ENCODE measurements around the gene BAIAP2.
"Not testable (repeated sequence)": the region's sequence is repeated elsewhere in the genome, so short reads cannot be mapped to it uniquely, and the experiment has no call there.

BAIAP2 gene

GRCh38 chr17:81131486-81132196 is 96.7 kb downstream of the BAIAP2 start:
- in situ Hi-C loops (cut with HindIII; ENCODE audit: low sequenced_read_pairs) = loop anchor here (5.0 kb wide), 1 partner anchor 76 kb away; no protein-coding TSS in a partner anchor

DNA sequence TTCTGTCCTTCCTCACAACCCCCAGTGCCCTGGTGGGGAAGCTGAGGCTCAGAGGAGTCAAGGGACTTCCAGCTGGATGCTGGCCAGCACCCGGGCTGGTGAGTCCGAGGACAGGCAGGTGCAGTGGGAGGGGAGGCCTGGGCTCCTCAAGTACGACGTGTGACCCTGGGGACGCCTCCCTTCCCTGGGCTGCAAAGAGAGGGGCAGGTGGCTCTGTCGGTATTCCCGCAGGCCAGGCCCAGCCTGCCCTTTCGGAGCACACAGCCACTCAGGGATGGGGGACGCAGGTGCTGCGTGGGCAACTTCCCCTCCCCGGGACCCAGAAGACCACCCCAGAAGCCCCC is 97.2 kb downstream of the BAIAP2 start:
- in situ Hi-C loops (cut with HindIII; ENCODE audit: low sequenced_read_pairs) = loop anchor here (5.0 kb wide), 1 partner anchor 75 kb away; no protein-coding TSS in a partner anchor

DNA sequence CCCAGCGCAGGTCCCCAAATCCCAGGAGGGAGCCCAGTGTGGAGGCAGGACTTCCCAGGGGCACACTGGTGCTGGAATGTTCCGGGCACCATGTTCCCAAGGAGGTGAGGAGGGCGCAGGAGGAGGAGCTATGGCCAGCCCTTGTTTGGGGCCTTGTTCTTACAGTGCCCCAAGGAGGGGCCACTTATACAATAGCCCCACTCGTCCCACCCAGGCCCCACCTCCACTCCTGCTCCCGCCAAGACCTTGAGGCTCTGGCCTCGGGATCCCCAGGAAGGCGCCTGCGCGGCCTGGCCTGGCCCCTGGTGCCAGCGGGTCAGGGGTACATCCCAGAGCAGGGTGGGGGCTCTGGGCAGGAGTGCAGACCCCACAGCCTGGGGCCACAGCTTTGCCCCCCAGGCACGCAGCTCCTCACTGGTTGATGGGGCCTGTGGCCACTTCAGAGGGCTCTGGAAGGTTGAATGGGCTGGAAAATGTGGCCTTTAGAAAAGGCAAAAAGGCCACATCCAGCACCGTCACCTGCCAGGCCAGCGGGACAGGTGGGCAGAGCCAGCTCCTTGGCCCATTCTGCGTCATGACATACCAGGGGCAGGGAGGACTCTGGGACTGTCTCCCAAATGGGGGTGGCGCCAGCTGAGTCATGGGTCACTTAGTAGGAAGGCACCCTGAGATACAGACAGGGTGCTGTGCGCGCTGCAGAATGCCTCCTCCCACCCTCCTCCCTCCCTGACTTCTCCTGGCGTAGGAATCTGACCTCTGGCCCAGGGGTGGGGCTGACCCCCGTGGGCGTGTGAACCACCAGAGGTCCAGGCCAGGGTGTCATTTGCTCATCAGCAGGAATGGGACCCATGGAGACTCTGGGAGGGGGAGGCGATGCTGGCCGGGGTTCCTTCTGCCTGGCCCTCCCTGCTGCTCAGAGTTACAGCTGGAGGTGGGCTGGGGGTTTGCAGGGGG is 98.1 kb downstream of the BAIAP2 start:
- in situ Hi-C loops (cut with HindIII; ENCODE audit: low sequenced_read_pairs) = loop anchor here (5.0 kb wide), 1 partner anchor 74 kb away; no protein-coding TSS in a partner anchor

GRCh38 chr17:81134064-81134781 is 99.3 kb downstream of the BAIAP2 start:
- in situ Hi-C loops (cut with HindIII; ENCODE audit: low sequenced_read_pairs) = loop anchor here (5.0 kb wide), 1 partner anchor 73 kb away; no protein-coding TSS in a partner anchor

DNA sequence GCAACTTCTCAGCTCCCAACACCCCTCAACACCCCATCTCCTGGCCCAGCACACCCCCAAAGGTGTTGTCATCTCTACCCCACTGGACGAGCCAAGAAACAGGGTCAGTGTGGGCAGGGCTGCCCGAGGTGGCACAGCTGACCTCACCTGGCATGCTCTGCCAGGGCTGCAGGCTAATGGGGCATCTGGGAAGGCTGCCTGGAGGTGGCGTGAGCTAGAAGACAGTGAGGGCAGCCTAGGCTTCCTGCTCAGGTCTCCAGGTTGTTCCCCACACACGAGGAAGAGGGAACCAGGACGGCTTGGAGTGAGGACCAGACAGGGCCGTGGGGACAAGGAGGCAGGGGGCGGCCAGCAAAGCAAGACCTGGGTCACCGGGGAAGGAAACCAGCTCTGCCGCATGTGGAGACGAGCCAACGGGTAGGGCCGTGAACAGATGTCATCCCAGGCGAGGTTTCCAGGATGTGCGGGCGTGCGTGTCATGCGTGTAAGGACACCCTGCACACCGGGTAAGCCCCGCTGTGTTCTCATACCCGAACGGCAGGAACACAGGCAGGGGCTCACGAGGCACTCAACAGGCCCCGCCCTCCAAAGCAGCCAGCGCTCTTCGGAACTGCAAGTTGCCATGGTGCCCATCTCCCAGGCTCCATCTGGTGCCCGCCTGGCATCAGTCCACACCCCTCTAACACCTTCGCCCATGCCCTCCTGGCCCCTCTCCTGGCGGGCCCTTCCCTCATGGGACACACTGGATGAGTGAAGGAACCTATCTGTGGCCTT is 100.7 kb downstream of the BAIAP2 start:
- in situ Hi-C loops (cut with HindIII; ENCODE audit: low sequenced_read_pairs) = no loop called here

- in situ Hi-C loops (cut with HindIII; ENCODE audit: low sequenced_read_pairs) = no loop called here
Measured at GRCh38 chr17:81136366-81136765, 101.4 kb downstream of the BAIAP2 start.

DNA sequence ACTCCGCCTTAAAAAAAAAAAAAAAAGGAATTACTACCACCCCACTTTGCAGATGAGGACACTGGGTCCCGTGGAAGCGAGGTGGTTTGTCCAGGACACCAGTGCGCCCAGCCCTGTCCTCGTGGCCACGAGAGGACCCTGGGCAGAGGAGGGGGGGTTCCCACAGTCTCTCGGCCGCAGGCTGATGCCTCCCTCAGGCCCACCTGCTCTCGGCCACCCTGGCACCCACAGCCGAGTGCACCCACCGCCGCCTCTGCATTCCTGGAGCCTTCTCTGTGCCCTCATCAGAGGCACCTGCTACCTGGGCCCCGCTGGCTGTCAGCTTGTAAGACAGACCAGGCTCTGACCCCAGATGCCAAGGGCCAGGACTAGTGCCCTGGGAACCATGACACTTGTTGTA is 102.3 kb downstream of the BAIAP2 start:
- in situ Hi-C loops (cut with HindIII; ENCODE audit: low sequenced_read_pairs) = no loop called here

DNA sequence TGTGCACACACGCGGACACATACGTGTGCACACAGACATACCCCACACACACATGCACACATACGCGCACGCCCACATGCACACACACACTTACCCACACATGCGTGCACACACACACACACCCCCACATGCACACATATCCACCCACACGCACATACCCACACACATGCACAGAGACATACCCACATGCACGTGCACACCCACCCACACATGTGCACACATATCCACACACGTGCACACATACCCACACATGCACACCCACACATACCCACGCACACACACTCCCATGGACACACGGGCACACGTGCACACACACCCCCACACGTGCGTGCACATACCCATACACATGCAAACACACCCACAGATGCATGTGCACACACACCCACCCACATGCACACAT is 103.1 kb downstream of the BAIAP2 start:
- in situ Hi-C loops (cut with HindIII; ENCODE audit: low sequenced_read_pairs) = no loop called here

DNA sequence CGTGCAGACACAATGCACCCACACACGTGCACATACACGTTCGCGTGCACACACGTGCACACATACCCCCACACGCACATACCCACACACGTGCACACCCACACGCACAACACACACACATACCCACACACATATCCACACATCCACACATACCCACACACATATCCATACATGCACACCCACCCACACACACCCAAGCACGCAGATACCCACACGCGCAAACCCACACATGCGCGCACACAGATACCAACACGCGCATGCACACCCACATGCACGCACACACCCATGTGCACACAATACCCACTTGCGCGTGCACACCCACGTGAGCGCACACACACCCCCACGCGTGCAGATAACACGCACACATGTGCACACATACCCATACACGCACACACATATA is 103.5 kb downstream of the BAIAP2 start:
- in situ Hi-C loops (cut with HindIII; ENCODE audit: low sequenced_read_pairs) = no loop called here

DNA sequence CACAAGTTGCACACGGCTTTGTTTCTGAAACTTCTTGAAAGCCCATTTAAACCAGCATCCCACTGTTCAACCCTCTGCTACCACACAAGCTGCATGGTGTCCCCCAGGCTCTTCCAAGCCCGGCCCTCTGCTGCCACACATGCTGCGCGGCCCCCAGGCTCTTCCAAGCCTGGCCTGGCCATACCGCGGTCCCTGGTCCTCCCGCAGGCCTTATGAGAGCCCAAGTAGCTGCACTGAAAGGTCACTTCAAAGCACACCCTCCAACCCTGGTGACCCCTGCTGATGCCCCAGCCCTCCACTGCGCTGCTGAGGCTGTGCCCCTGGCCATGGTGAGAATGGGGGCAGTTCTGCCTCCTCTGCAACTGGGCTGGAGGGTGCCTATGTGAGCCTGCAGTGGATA is 104.5 kb downstream of the BAIAP2 start:
- in situ Hi-C loops (cut with HindIII; ENCODE audit: low sequenced_read_pairs) = no loop called here

GRCh38 chr17:81140018-81140417 is 105.1 kb downstream of the BAIAP2 start:
- in situ Hi-C loops (cut with HindIII; ENCODE audit: low sequenced_read_pairs) = loop anchor here (5.0 kb wide), 1 partner anchor 47 kb away; no protein-coding TSS in a partner anchor

GRCh38 chr17:81140695-81141094 is 105.7 kb downstream of the BAIAP2 start:
- in situ Hi-C loops (cut with HindIII; ENCODE audit: low sequenced_read_pairs) = loop anchor here (5.0 kb wide), 1 partner anchor 47 kb away; no protein-coding TSS in a partner anchor

DNA sequence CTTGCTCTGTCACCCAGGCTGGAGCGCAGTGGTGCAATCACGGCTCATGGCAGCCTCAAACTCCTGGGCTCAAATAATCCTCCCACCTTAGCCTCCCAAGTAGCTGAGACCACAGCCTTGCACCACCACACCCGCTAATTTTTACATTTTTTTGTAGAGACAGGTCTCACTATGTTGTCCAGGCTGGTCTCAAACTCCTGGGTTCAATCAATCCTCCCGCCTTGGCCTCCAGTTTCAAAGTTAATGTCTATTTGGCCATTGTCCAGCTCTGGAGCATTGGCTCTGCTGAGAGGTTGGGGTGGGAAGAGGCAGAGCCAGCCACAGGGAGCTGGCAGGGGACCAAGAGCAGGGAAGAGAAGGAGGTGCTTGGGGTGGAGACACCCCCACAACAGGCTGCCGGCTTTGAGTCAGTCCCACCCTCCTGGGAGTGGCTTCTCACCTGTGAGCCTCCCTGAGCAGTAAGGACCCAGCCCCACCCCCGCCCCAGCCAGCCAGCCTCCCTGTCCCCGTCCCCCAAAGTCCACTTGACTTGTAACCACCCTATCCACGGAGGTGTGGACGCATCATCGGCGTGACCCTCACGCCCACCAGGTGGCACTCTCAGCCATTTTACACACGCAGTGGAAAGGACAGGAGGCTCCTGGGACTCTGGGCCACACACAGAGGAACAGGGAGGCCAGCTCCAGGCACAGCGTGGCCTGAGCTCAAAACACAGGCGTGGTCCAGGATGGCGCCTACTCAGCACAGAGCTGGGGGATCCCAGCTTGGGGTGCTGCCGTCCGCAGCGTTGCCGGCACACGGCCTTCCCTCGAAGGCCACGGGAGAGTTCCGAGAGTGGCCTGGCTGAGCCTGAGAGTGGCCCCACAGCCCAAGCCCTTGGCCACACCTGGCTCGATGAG is 107.6 kb downstream of the BAIAP2 start:
- in situ Hi-C loops (cut with HindIII; ENCODE audit: low sequenced_read_pairs) = loop anchor here (5.0 kb wide), 1 partner anchor 45 kb away; no protein-coding TSS in a partner anchor

DNA sequence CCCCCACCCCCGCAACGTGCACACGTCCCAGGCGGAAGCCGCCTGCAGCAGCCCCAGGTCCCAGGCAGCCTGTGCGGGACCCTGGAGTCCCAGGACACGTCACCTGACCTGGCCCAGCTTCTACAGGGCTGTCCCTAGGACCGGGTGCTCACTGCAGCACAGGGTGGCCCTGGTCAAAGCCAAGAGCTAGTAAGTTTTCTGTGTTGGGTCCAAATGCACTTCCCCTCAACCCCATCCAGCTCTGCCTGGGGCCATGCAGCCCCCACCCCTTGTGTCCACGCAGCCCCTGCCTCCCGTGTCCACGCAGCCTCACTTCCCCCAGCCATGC is 108.2 kb downstream of the BAIAP2 start:
- in situ Hi-C loops (cut with HindIII; ENCODE audit: low sequenced_read_pairs) = loop anchor here (5.0 kb wide), 1 partner anchor 44 kb away; no protein-coding TSS in a partner anchor

GRCh38 chr17:81143717-81144422 is 108.9 kb downstream of the BAIAP2 start:
- in situ Hi-C loops (cut with HindIII; ENCODE audit: low sequenced_read_pairs) = loop anchor here (5.0 kb wide), 1 partner anchor 43 kb away; no protein-coding TSS in a partner anchor

- in situ Hi-C loops (cut with HindIII; ENCODE audit: low sequenced_read_pairs) = loop anchor here (5.0 kb wide), 1 partner anchor 43 kb away; no protein-coding TSS in a partner anchor
Measured at GRCh38 chr17:81144423-81144781, 109.5 kb downstream of the BAIAP2 start.

DNA sequence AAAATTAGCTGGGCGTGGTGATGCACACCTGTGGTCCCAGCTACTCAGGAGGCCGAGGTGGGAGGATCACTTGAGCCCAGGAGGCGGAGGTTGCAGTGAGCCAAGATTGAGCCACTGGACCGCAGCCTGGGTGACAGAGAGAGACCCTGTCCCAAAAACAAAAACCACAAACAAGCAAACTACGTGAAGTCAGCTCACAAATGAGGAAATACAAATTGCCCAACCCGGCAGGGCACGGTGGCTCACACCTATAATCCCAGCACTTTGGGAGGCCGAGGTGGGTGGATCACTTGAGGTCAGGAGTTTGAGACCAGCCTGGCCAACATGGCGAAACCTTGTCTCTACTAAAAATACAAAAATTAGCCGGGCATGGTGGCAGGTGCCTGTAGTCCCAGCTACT is 111.3 kb downstream of the BAIAP2 start:
- in situ Hi-C loops (cut with HindIII; ENCODE audit: low sequenced_read_pairs) = not testable (repeated sequence)

- in situ Hi-C loops (cut with HindIII; ENCODE audit: low sequenced_read_pairs) = no loop called here
Measured at GRCh38 chr17:81147701-81148100, 112.8 kb downstream of the BAIAP2 start.

DNA sequence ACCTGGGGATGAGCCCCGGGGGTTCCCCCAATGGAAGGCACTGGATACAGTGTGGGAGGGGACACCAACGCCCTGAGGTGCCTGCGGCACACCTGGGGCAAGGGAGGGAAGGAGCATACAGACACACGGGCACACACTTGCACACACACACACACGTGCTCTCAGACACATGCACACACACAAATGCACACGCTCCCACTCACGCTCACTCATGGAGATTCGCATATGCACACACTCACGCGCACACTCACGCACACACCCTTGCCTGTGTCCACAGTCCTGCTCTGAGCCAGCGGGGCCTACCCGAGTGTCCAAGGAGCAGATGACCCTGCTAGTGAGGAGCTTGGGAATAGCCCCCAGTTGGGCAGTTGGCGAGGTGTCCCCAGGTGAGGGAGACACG is 113.6 kb downstream of the BAIAP2 start:
- in situ Hi-C loops (cut with HindIII; ENCODE audit: low sequenced_read_pairs) = no loop called here

All from endothelial cell of hepatic sinusoid (primary cell).